ENCODE data around the gene ZBTB8A. TPM values are rescaled to one million over a fixed set of nuclear protein-coding genes. Genes with fewer than 3 reads are reported as not detected.

Gene ZBTB8A
- total RNA-seq, 1 donor from 2014 or later, result 12.0 TPM

DNA sequence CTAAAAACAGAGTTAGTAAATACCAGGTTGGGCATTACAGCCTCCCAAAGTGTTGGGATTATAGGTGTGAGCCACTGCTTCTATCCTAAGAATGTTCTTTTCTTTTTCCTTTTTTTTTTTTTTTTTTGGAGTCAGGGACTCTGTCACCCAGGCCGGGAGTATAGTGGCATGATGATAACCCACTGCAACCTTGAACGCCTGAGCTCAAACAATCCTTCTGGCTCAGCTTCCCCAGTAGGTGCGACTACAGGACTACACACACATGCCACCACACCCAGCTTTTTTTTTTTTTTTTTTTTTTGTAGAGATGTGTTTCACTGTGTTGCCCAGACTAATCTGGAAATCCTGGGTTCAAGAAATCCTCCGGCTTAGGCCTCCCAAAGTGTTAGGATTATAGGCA lies 105.2 kb downstream of the ZBTB8A start:
- TF ChIP-seq, protein P1, sequence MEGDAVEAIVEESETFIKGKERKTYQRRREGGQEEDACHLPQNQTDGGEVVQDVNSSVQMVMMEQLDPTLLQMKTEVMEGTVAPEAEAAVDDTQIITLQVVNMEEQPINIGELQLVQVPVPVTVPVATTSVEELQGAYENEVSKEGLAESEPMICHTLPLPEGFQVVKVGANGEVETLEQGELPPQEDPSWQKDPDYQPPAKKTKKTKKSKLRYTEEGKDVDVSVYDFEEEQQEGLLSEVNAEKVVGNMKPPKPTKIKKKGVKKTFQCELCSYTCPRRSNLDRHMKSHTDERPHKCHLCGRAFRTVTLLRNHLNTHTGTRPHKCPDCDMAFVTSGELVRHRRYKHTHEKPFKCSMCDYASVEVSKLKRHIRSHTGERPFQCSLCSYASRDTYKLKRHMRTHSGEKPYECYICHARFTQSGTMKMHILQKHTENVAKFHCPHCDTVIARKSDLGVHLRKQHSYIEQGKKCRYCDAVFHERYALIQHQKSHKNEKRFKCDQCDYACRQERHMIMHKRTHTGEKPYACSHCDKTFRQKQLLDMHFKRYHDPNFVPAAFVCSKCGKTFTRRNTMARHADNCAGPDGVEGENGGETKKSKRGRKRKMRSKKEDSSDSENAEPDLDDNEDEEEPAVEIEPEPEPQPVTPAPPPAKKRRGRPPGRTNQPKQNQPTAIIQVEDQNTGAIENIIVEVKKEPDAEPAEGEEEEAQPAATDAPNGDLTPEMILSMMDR (IDR thresholded peaks at IDR 0.05; ENCODE audit: partially characterized antibody, unreplicated experiment), result no peak
- H3K27ac Mint-ChIP-seq (ENCODE audit: unreplicated experiment), result no peak overlapping the region
- no peak for DNase-seq
- H3K4me1 Mint-ChIP-seq (ENCODE audit: low read depth, unreplicated experiment), result peaks cover 2% of the 10 kb centered on the region
- H3K27me3 Mint-ChIP-seq (ENCODE audit: unreplicated experiment), result no peaks in the 10 kb centered on the region
- no peaks in the 10 kb centered on the region for H3K36me3 Mint-ChIP-seq (ENCODE audit: unreplicated experiment)
- no peak overlapping the region for H3K4me3 Mint-ChIP-seq (ENCODE audit: unreplicated experiment)
- H3K9me3 Mint-ChIP-seq (ENCODE audit: unreplicated experiment), result no peaks in the 10 kb centered on the region

DNA sequence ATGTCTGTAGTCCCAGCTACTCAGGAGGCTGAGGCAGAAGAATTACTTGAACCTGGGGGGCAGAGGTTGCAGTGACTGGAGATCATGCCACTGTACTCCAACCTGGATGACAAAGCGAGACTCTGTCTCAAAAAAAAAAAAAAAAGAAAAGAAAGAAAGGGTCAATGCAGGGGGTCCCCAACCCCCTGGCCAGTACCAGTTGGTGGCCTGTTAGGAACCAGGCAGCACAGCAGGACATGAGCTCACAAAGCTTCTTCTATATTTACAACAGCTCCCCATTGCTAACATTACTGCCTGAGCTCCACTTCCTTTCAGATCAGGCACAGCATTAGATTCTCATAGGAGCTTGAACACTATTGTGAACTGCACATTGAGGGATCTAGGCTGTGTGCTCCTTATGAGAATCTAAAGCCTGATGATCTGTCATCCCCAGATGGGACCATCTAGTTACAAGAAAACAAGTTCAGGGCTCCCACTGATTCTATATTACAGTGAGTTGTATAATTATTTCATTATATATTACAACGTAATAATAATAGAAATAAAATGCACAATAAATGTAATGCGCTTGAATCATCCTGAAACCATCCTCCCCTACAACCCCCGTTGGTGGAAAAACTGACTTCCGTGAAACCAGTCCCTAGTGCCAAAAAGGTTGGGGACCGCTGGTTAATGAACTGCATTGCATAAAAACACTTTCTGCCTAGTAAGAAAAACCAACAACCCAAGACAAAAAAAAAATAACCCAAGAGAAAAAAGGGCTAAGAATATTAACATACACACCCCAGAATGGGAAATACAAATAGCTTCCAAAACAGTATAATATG lies 108.3 kb downstream of the ZBTB8A start:
- Mint-ChIP-seq H3K4me1 (ENCODE audit: low read depth, unreplicated experiment) (peaks cover 5% of the 10 kb centered on the region), H3K27ac (ENCODE audit: unreplicated experiment) (no peak overlapping the region), H3K9me3 (ENCODE audit: unreplicated experiment) (peaks cover 13% of the 10 kb centered on the region), H3K27me3 (ENCODE audit: unreplicated experiment) (peaks cover 5% of the 10 kb centered on the region), H3K4me3 (ENCODE audit: unreplicated experiment) (no peak overlapping the region), H3K36me3 (ENCODE audit: unreplicated experiment) (no peaks in the 10 kb centered on the region)
- TF ChIP-seq, protein P1 (IDR thresholded peaks at IDR 0.05; ENCODE audit: partially characterized antibody, unreplicated experiment), result no peak
- DNase-seq, result no peak

DNA sequence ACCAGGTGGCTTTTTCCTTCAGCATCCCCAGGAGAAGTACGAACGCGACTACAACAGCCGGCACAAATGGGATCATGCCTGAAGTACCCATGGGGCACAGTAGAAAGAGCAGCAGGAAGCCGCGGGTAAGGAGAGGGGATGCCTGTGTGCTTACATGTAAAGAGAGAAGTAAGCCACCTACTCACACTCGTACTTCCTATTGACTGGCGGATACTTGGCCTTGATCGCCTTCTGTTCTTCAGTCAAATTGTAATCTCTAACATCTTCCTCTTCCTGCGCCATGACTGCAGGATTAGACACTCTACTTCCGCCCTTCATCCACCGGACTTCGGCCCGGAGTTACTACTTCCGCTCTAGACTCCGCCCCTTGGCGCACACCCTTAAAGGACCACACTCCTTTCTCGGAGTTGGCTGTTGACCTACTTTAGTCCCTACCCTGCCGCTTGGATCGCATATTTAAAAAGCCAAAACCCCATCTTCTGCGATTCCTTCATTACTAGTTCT lies 111.1 kb downstream of the ZBTB8A start, which contains the start of gene ZBTB8OS:
Gene ZBTB8OS (minus strand): TSS at position 303 of the 504 bp plus-strand sequence. CDS start 21 bp downstream, at position 282.
- peak within 1 kb of the TSS; percentile 100 for H3K4me3 Mint-ChIP-seq (ENCODE audit: unreplicated experiment)
- peaks cover 13% of the 10 kb centered on the region for H3K9me3 Mint-ChIP-seq (ENCODE audit: unreplicated experiment)
- H3K27me3 Mint-ChIP-seq (ENCODE audit: unreplicated experiment), result peaks cover 5% of the 10 kb centered on the region
- peak; percentile 85 for DNase-seq
- peak within 1 kb of the TSS; percentile 99 for H3K27ac Mint-ChIP-seq (ENCODE audit: unreplicated experiment)
- TF ChIP-seq, protein P1 (IDR thresholded peaks at IDR 0.05; ENCODE audit: partially characterized antibody, unreplicated experiment), result no peak
- no peaks in the 10 kb centered on the region for H3K36me3 Mint-ChIP-seq (ENCODE audit: unreplicated experiment)
- peaks cover 9% of the 10 kb centered on the region for H3K4me1 Mint-ChIP-seq (ENCODE audit: low read depth, unreplicated experiment)

DNA sequence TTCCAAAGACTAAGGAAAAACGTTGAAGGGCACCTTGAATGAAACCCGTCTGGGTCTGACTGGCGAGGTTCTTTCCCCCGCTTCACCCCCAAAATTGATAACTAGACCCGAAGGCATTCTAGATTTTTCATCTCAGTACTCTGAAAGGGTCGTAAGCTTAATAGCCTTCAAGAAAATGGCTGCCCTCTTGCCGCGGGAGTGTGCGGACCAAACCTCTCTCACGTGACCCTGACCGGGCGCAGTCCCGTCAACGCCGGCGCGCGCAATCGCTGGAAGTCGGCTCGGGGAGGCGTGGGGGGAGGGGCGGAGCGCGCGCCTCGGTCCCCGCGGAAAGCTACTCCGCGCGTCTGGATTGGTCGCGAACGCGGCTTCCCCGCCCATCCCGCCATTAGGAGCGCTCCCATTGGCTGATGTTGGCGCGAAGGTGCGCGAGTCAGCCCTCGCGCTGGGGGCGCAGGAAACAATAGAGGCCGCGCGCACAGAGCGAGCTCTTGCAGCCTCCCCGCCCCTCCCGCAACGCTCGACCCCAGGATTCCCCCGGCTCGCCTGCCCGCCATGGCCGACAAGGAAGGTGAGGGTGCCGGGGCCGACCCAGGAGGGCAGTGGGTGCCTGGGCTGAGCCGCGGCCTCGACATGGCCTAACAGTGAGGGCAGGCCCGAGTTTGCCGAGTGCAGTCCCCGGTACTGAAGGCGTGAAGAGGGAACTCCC lies 111.7 kb downstream of the ZBTB8A start, which contains the start of gene RBBP4:
Gene RBBP4 (plus strand): TSS at position 457 of the 709 bp plus-strand sequence. CDS start 99 bp downstream, at position 556.
- Mint-ChIP-seq H3K27ac (ENCODE audit: unreplicated experiment) (peak within 1 kb of the TSS; percentile 99), H3K27me3 (ENCODE audit: unreplicated experiment) (peaks cover 5% of the 10 kb centered on the region), H3K9me3 (ENCODE audit: unreplicated experiment) (peaks cover 13% of the 10 kb centered on the region), H3K36me3 (ENCODE audit: unreplicated experiment) (no peaks in the 10 kb centered on the region), H3K4me1 (ENCODE audit: low read depth, unreplicated experiment) (peaks cover 12% of the 10 kb centered on the region), H3K4me3 (ENCODE audit: unreplicated experiment) (peak within 1 kb of the TSS; percentile 100)
- TF ChIP-seq, protein P1 (IDR thresholded peaks at IDR 0.05; ENCODE audit: partially characterized antibody, unreplicated experiment), result no peak
- DNase-seq, result peak; percentile 99
